ENCODE results near the gene CHRNE. TPM values are rescaled to one million over a fixed set of nuclear protein-coding genes. Genes with fewer than 3 reads are reported as not detected.

Gene CHRNE
- 0.19 TPM in 1 of 2 replicates, not detected in the other for total RNA-seq (2014; rRNA removed)
- polyA plus RNA-seq (2012), result 0.23 TPM

DNA sequence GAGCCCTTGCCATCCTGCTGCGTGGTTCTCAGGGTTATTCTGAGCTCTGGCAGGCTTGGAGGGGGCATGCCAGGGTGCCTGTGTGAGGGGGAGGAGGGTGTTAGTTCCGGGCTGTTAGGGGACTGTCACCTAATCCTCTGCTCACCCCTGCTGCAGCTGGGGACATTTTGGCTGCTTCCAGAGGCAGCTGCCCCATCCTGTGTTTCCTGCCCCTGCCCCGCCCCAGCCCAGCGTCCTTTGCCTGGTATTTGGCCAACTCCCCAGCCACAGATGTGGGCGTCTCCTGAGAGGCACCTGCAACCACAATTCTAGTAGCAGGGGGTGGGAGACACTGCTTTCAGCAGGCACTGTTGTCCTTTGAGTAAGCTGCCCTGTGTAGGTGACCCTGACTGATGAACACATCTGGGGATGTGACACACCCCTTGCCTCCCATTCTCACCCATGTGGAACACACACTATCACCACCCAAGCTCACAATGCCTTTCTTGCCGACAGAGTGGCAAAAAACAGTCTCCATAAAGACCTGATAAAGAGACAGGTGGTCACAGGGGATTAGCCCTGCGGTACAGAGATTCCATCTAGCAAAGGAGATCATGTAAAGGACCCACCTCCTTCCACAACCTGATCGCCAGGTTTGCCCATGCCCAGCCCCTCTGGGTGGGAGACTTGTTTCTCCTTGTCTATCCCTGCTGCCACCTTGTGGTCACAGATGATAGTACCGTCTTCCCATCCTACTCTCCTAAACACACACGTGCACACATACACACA is at the start of gene CHRNE:
Gene CHRNE (minus strand): TSS at position 48 of the 768 bp plus-strand sequence. CDS start 35 bp downstream, at position 13.
- peak; percentile 57 for DNase-seq (ENCODE audit: low read depth)

DNA sequence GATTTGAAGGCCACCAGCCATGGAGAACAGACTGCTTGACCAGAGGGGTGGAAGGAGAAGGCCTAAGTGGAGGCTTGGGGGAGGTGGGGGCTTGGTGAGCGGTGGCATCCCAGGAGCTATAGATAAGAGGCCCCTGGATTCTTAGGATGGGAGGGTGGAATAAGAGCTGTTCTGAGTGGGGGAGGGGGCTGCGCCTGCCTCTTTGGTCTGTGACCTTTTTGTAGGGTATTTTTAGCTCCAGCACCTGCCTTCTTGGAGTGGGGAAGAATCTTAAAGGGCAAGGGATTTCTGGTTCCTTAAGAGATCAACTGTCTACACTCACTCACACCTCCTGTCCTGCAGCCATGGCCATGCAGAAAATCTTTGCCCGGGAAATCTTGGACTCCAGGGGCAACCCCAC is 48.6 kb upstream of the CHRNE start:
- peak; percentile 32 for DNase-seq (ENCODE audit: low read depth)

DNA sequence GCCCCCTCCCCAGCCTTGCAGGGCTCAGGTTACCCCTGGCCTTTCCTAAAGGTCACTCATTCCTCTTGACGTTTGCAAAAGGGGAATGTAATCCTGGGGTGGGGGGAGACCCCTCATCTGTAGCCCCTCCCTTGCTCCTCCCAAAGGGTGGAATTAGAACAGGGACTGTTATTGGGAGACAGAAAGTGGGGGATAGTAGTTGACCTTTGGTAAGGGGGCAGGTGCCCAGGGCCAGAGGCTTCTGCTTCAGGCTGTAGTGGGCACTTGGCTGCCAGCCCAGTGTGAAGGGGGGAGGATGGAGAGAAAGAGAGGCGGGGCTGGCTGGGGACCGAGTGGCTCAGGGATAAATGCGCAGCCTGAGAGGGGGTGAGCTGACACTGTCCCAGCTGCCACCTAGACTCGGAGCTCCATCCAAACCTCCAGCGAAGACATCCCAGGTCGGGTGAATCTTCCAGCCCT is 47.9 kb upstream of the CHRNE start, which contains the start of gene ENO3:
Gene ENO3 (plus strand): TSS at position 374 of the 459 bp plus-strand sequence. CDS start 711 bp downstream, outside the sequence.
- no peak for DNase-seq (ENCODE audit: low read depth)

DNA sequence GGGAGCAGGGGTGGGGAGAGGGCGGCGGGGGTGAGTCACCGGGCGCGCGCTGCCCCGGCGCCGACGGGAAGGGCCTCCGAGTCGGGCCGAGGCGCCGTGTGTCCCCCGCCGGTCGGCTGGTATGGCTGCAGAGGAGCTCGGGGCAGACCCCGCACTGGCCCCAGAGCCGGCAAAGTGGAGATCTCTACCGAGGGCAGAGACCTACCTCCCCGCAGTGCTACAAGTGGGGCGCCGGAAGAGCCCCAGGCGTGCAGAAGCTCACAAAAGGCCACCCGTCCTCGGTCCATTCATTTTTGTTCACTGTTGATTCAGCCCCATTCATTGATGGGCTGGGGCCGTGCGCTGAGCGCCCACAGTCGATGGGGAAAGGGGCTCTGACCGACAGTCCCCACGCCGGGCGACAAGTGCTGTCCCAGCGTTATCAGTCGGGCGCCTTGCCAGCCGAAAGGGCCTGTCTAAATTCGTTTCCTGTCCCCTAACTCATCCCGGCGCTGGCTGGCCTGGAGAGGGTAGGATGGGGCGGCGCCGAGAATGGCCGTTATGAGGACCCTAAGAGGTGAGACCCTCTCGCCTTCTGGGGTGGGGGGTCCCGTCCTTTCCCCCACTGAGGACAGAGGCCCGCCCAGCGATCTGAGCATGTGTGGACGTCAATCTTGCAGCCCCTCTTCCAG is 47.3 kb upstream of the CHRNE start:
- DNase-seq (ENCODE audit: low read depth), result no peak

DNA sequence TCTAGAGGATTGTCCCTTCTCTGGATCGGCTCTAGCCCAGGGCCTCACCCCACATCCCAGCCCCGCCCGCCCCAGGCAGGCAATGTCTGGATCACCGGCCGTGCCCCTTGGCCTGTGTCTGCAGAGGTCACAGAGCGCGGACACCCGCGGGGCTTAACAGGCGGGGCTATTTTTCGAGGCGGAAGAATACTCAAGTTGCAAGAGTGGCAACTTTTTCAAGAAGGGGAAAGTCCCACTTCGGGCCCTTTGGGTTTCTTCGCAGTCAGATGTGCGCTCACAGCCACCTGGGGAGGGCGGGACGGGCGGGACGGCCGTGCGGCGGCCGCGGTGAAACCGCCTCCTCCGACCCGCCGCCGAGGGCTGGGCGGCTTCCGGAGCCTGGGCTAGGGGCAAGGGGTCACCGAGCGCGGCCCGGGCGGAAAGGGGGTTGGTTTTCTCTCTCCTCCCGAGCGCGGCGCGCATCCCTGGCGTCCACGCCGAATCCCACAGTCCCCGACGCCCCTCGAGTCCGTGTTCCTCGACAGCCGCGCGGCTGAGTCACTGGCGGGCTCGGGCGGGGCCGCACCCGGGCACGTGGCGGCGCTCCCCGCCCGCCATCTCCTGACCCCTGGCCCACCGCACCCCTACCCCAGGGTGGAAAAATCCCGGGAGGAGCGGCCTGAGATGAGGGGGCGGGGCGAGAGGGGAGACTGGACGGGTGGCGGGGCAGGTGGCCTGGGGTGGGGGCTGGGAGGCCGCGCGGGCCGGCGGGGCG is 46.6 kb upstream of the CHRNE start:
- DNase-seq (ENCODE audit: low read depth), result peak; percentile 76

DNA sequence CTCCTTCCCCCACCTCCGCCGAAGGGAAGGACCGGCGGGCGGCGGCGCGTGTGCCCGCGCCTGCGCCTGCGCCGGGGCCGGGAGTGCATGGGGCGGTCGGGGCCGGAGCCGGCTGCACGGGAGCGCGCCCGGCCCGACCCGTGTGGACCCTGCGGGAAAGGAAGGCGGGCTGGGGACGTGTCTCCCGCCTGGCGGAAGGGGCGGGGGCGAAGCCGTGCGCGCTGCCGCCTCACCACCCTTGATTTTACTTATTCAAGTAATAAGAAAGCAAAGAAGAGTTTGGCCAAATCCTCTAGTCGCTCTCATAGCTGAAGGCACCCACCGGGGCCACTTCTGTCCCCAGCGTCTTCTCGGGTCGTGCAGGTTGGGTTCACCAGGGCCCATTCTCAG is 46.0 kb upstream of the CHRNE start:
- DNase-seq (ENCODE audit: low read depth), result peak; percentile 90

DNA sequence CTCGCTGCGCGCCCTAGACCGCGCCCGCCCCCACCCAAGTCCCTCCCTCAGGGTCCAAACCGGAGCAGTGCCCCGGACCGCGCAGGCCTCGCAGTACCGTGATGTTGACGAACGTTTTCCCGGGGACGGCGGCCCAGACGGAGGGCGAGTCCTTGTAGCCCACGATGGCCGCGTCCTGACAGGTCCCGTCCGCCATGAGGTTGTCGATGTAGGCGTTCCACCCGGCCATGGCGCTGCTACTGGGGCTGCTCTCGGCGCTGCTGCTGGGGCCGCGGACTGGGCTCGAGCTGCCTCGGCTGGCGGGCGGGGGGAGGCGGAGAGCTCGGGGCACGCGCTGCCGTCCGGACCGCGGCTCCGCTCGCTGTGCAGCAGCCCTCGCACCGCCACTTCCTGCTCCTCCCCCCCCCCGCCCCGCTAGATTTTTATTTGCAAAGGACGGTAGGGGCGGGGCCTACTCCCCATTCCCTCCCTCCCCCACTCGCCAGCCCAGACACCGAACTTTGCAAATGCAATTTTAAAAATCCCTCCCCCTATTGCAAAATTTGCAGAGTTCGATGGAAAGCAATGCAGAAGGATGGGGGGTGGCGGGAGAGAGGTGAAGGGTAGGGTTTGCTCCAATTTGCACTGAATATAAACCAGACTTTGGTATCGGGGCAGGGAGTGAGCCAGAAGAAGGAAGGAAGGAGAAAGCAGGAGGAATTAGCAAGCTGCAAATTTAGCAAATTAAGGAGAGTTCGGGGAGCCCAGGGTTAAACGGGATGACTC is 45.5 kb upstream of the CHRNE start, which contains the start of gene PFN1:
Gene PFN1 (minus strand): TSS at position 365 of the 765 bp plus-strand sequence. CDS start 136 bp downstream, at position 229.
- DNase-seq (ENCODE audit: low read depth), result peak; percentile 92

DNA sequence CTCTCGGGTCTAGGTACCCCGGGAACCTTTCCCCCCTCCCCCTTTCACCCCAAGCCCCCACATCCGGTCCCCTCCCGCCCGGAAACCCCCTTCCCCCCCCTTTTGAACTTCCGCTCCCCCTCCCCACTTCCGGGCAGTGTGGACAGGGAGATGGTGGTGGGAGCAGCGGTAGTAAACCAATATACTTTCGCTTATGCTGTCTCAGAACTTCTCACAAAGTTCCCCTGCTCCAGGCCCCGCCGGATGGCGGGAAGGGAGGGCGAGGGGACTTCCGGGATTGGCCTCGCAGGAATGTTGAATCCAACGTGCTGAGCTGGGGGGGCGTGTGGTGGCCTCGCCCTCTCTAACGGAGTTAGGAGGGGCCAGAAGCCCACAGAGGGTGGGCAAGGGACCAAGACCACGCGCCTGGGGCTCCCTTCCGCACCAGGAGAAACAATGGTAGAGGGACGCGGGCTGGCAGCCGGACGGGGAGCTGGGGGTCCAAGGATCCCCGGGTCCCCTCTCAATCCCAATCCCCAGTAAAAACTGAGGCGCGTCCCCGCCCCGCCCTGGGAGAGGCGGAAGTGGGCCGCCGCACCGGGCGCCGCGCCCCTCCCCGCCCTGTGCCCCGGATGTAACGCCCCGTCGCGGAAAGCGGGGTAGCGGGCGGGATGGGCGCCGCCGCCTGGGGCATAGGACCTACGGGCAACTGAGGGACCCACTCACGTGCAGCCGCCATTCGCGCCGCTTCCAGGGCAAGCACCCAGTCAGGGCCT is 44.7 kb upstream of the CHRNE start:
- peak; percentile 65 for DNase-seq (ENCODE audit: low read depth)

DNA sequence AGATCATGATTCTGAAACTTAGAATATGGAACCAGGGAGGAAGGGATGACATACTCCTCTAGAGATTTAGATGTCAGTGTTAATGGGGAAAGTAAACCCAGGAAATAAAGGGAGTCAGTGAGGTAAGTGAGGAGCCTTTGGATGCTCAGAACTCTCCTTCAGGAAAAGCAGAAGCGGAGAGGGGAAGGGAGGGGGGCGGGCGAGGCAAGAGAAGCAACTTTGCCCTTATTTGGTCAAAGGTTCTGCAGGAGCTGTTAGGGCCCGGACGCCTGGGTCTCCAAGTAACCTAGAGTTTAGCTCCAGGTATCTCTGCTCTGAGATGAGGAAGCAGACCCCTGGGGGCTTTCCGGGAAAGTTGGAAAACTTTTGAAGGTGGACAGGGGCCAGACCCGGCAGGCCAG is 44.1 kb upstream of the CHRNE start:
- DNase-seq (ENCODE audit: low read depth), result peak; percentile 41

DNA sequence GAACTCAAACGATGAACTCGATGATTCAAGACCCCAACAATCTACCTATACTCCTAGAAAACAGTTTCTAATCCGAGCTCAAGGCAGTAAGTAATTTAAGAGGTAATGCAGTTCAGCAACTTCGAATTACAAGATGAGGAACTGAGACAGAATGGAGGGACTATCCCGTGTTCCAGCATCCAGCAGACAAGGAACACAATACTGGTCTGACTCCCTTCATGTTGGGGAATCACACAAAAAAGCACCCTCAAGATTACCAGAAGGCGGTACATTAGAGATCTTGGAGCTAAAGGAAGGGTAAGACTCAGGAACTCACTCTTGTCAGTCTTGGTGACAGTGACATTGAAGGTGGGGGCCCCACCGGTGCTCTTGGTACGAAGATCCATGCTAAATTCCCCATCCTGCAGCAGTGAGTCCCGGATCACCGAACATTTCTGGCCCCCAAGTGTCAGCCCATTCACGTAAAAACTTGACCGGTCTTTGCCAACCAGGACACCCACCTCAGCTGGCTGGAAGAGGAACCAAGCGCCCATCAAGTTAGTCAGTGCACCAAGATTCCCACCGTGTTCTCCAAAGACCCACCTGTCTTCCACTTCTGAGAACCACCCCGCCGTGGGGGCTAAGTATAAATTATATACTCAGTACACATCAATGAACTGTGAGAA is 43.5 kb upstream of the CHRNE start:
- no peak for DNase-seq (ENCODE audit: low read depth)

DNA sequence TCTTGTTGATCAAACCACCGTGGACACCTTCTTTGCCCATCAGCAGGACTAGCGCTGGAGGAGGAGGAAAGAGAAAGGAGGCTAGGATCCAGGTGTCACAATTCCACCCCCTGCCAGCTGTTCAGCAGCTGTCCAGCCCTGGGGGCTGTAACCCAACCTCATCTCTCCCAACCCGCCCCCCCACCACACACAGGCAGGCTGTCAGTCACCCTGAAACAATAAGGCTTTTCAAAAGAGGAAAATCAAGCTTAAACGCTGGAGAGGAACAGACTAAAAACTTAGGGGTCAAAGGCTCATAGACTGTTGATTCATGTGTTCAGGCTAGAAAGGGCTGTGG is 43.0 kb upstream of the CHRNE start:
- DNase-seq (ENCODE audit: low read depth), result peak; percentile 77

DNA sequence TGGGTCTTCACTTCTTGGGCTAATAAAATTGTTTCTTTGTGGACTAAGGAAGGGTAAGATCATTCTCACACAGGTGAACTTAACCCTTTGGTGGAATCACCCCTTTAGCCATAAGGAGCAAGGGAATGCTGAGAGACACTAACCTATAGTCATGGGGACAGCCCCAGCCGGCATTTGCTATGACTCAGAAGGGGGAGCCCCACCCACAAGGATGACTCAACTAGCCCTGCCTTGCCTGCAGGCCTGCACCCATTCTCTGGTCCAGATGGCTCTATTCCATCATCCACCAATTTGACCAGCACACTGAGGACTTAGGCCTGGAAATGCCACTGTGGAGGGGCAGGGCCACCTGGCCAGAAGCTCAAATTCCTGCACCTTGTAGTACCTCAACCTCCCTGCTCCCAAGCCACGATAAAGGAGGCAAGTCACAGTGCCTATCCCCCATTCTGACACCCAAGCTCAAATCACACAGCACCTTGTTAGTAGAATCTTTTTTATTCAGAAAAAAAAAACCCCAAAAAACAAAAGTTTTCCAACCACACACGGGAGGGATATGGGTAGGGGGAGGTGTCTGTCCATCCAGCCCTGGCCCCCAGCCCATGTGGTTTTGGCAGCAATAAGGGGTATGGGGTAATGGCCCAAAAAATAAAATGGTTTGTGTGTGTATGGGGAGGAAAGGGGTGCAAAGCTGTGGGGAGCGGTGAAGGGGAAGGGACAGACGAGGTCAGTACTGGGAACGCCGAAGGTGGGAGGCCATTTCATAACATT is 42.5 kb upstream of the CHRNE start:
- DNase-seq (ENCODE audit: low read depth), result peak; percentile 94

DNA sequence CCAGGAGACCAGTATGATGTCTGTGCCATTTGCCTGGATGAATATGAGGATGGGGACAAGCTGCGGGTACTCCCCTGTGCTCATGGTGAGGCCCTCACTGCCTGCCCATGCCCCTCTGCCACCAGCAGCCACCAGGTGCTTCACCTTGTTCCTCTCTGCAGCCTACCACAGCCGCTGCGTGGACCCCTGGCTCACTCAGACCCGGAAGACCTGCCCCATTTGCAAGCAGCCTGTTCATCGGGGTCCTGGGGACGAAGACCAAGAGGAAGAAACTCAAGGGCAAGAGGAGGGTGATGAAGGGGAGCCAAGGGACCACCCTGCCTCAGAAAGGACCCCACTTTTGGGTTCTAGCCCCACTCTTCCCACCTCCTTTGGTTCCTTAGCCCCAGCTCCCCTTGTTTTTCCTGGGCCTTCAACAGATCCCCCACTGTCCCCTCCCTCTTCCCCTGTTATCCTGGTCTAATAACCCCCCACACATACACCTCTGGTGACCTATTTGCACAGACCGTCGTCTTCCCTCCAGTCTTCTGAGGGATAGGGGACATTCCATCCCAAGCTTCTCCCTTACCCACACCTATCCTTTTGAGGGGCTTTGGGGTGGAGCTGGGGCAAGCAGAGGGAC is 41.8 kb upstream of the CHRNE start:
- DNase-seq (ENCODE audit: low read depth), result no peak

DNA sequence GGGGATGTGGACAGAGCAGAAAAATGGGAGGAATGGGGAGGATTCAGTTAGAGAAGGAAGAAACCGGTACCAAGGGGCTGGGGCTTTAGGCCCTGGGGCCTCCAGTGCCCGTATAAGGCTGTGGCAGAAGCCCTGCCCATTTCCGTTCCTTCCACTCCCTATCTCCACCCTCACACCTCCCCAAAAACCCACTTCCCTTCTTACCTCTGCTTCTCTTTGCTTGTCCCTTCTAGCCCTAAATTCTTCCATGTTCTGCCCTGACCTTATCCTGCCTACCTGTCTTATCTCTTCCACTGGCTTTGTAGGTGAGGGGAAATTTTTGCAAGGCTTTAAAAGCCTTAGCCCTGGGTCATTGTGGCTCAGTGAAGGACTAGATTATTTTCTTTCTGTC is 41.3 kb upstream of the CHRNE start:
- no peak for DNase-seq (ENCODE audit: low read depth)

DNA sequence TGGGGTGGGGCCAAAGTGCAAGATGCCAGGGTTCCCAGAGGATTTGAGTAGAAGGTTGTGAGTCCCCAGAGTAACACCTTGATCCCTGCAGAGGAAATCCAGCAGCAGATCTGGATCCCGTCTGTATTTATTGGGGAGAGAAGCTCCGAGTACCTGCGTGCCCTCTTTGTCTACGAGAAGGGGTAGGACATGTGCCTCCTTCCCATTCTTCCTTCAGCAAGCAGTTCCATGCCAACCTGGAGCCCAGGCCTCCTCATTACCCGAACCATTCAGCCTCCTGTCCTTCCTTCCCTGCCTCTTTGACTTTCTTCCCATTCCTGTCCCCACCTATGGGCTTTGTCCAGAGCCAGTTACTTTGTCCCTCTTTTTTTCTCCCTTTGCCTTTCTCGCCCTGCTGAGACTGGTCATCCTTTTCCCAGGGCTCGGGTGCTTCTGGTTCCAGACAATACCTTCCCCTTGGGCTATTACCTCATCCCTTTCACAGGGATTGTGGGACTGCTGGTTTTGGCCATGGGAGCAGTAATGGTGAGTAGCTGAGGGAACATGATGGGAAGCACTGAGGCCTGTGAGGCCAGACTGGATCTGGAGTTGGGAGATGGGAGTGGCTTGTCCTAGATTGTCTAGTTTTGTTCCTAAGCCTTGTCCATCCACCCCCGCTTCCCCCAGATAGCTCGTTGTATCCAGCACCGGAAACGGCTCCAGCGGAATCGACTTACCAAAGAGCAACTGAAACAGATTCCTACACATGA is 40.0 kb upstream of the CHRNE start:
- DNase-seq (ENCODE audit: low read depth), result no peak

DNA sequence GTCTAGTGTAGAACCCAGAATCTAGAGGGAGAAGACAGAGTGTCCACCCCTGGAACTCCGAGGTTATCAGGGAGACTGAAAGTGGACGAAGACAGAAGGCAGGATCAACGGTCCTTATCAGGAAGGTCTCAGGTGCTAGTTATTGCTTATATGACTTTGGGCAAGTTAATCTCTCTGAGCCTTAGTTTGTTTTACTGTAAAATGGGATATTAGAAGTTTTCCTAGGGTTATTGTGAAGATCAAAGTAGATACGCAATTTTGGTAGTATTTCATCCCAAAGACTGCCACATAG is 38.4 kb upstream of the CHRNE start:
- DNase-seq (ENCODE audit: low read depth), result no peak

DNA sequence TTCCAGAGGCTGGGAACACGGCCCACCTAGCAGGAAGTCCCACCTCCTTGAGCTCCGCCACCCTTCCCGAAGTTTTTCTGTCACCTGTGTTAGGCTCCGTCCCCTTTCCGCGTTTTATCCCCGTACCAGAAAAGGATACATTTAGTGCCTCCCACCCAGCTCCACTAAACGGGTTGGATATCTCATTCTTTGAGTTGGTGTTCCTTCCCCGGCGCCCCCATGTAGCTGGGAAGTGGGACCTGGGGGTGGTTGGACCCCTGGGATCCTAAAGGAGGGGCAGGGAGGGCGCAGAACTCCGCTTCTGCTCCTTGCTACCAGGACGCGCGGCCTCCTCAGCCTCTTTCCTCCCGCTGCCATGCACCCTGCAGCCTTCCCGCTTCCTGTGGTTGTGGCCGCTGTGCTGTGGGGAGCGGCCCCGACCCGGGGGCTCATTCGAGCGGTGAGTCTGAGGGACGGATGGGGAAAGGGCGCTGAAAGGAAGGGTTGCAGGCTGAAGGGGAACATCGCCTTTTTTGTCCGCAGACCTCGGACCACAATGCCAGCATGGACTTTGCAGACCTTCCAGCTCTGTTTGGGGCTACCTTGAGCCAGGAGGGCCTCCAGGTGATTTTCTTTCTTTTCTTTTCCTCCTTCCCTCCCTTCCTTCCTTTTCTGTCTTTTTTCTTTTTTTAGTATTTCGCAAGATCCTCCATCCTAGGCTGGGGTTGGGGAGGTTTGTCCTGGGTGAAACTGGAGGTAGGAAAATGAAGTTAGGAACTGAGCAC is 37.8 kb upstream of the CHRNE start:
- DNase-seq (ENCODE audit: low read depth), result no peak

Measured in LHCN-M2 (cell line).